NB4 (cell line): ENCODE measurements around the gene RAE1.

Experiments
- DNase-seq: peaks from one replicate; pipeline ENCODE4 v3.0.0; 2010; ENCODE audit warnings: low read depth
- H3K4me3 ChIP-seq: one replicate; pipeline ENCODE4 v1.5.1; 2011; ENCODE audit warnings: mild to moderate bottlenecking, low read depth, low read length, moderate library complexity
- CTCF ChIP-seq: IDR thresholded peaks from one replicate; pipeline ENCODE4 v1.5.1; 2012; ENCODE audit warnings: low read depth, low read length
- MYC ChIP-seq: IDR thresholded peaks from 2 replicates; pipeline ENCODE4 v1.6.1; 2011; ENCODE audit warnings: low read depth, low read length
- POLR2A ChIP-seq: IDR thresholded peaks from 2 replicates; pipeline ENCODE4 v1.6.1; 2011; ENCODE audit warnings: mild to moderate bottlenecking; ENCODE audit not compliant: insufficient read length; ENCODE audit errors: extremely low read depth
- TF ChIP-seq, protein P1 (sequence below): IDR thresholded peaks from 2 replicates; pipeline ENCODE4 v1.6.1; 2011; ENCODE audit warnings: low read depth, low read length

RAE1 gene

DNA sequence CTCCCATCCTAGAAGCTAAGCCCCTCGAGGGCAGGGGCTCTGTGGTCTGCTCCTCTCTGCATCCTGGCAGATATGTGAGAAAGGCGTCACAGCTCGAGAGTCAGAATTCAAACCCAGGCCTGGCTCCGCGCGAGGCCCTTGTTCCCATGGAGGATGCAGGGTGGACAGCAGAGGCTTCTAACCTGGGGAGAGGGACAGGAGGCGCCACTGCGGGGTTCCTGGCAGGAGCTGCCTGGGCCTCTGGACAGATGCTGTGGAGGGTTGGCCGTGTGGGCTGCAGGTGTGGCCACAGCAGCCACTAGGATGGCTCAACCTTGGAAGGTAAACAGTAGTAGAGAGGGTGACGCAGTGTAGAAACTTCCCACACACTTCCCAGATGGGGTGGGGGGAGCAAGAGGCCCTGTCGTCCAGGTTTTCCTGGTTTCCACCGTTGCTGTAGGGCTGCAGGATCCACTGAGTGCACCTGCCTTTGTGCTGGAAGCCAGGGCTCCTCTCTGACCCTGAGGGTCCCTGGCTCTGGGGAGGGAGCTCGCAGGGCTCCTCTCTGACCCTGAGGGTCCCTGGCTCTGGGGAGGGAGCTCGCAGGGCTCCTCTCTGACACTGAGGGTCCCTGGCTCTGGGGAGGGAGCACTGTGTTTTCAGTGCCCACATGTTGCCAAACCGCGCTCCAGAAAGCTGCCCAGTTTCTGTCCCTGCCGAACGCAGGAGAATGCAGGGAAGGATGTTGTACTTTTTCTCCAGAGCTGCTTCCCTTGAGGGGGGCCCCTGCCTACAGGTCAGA, 54.4 kb downstream of the RAE1 start:
- no peak for DNase-seq
- no peak overlapping the region for H3K4me3 ChIP-seq
- no peak for TF ChIP-seq CTCF
- TF ChIP-seq, protein P1, sequence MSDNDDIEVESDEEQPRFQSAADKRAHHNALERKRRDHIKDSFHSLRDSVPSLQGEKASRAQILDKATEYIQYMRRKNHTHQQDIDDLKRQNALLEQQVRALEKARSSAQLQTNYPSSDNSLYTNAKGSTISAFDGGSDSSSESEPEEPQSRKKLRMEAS = no peak
- no peak for TF ChIP-seq MYC
- TF ChIP-seq POLR2A = no peak

- TF ChIP-seq MYC = no peak
- TF ChIP-seq, protein P1 = no peak
- no peak for TF ChIP-seq POLR2A
- TF ChIP-seq CTCF = no peak
- H3K4me3 ChIP-seq = no peak overlapping the region
- DNase-seq = no peak
Measured at GRCh38 chr20:57407541-57407956, 56.5 kb downstream of the RAE1 start.

GRCh38 chr20:57408131-57408530, 57.1 kb downstream of the RAE1 start:
- TF ChIP-seq, protein P1 = no peak
- TF ChIP-seq POLR2A (no peak), MYC (no peak)
- H3K4me3 ChIP-seq = no peak overlapping the region
- DNase-seq = no peak

- TF ChIP-seq CTCF (no peak), POLR2A (no peak), MYC (no peak)
- TF ChIP-seq, protein P1 = no peak
- H3K4me3 ChIP-seq = no peak overlapping the region
- DNase-seq = no peak
Measured at GRCh38 chr20:57408536-57409233, 57.6 kb downstream of the RAE1 start.

GRCh38 chr20:57409316-57409671, 58.2 kb downstream of the RAE1 start:
- TF ChIP-seq, protein P1 = no peak
- TF ChIP-seq MYC = no peak
- TF ChIP-seq CTCF = no peak
- TF ChIP-seq POLR2A = no peak
- H3K4me3 ChIP-seq = no peak overlapping the region
- no peak for DNase-seq

DNA sequence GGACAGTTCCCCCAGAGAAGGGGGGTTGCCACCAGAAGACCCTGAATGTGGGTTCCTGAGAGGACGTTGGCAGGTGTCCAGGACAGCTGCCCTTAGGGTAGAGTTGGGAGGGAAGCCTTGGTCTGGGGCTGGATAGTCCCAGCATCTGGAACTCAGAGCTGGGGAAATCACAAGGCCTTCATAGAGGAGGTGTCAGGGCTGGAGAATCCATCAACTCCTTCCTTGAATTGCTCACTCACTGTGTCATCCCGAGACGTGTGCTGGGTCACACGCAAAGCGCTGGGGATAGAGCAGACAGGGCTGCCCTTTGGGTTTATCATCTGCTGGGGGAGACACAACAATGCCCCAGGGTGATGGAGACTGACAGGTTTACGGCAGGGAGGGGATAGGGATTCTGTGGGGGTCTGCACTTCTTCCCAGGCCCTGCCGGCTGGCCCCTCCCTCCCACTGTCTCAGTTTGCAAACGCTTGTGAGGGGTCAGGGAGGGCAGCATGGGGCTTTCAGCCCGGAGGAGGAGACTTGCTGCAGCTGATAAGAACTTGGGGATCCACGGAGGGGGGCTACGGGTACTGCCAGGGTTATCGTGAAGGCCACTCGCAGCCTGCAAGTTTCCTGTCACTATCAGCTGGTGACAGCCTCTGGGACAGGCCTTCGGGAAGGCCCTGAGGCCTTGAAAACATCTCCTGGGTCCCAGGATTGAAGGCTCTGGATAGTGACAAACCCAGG, 58.8 kb downstream of the RAE1 start:
- no peak for DNase-seq
- TF ChIP-seq MYC (no peak), POLR2A (no peak), CTCF (no peak)
- TF ChIP-seq, protein P1 = no peak
- H3K4me3 ChIP-seq = no peak overlapping the region
